HG03378 (cell line): Measurements from ENCODE around the gene IL3RA.
A peak's percentile ranks its signal among the peaks of the same experiment; 100 is the strongest.

Source experiments
- ATAC-seq: cut with Tn5 transposase; IDR thresholded peaks from one replicate; pipeline ENCODE4 v1.9.1; 2021; ENCODE audit warnings: mild to moderate bottlenecking, moderate library complexity; ENCODE audit not compliant: unreplicated experiment

Gene IL3RA

GRCh38 chrX:1380672-1381233, 44.2 kb downstream of the IL3RA start:
- ATAC-seq, result no peak

- no peak for ATAC-seq
Measured at GRCh38 chrX:1384658-1385252, 48.2 kb downstream of the IL3RA start.

- no peak for ATAC-seq
Measured at GRCh38 chrX:1385253-1386223, 49.0 kb downstream of the IL3RA start.

- no peak for ATAC-seq
Measured at GRCh38 chrX:1386338-1387127, 49.9 kb downstream of the IL3RA start.

- no peak for ATAC-seq
Measured at GRCh38 chrX:1387141-1387776, 50.7 kb downstream of the IL3RA start.

- no peak for ATAC-seq
Measured at GRCh38 chrX:1388651-1389050, 52.1 kb downstream of the IL3RA start.

- no peak for ATAC-seq
Measured at GRCh38 chrX:1389181-1389992, 52.8 kb downstream of the IL3RA start.

GRCh38 chrX:1389993-1390285, 53.4 kb downstream of the IL3RA start:
- ATAC-seq, result no peak

- ATAC-seq, result no peak
Measured at GRCh38 chrX:1390621-1391369, 54.2 kb downstream of the IL3RA start.

- peak; percentile 2 for ATAC-seq
Measured at GRCh38 chrX:1391370-1391706, 54.8 kb downstream of the IL3RA start.

GRCh38 chrX:1391707-1392375, 55.3 kb downstream of the IL3RA start, which contains the start of gene SLC25A6:
Gene SLC25A6 (minus strand): TSS chrX:1392113. CDS start chrX:1392009, 104 bp downstream.
- ATAC-seq, result peak; percentile 80

GRCh38 chrX:1392376-1393068, 55.9 kb downstream of the IL3RA start:
- peak; percentile 23 for ATAC-seq

- no peak for ATAC-seq
Measured at GRCh38 chrX:1393871-1394615, 57.5 kb downstream of the IL3RA start.

- ATAC-seq, result no peak
Measured at GRCh38 chrX:1394731-1395501, 58.3 kb downstream of the IL3RA start.

GRCh38 chrX:1395646-1396216, 59.1 kb downstream of the IL3RA start:
- no peak for ATAC-seq

GRCh38 chrX:1397001-1397400, 60.4 kb downstream of the IL3RA start:
- no peak for ATAC-seq
